Hepatocyte (in vitro differentiated cells): ENCODE data around the gene EEF1A1.

Source experiments
- EZH2 ChIP-seq: fragments of 200-600 bp; sonication (generic); IDR thresholded peaks from 2 replicates; pipeline ENCODE4 v1.6.1; 2016; ENCODE audit warnings: antibody characterized with exemption, mild to moderate bottlenecking, borderline replicate concordance
- EZH2phosphoT487 ChIP-seq: fragments of 200-600 bp; sonication (generic); IDR thresholded peaks from one replicate; pipeline ENCODE4 v1.6.1; 2018; ENCODE audit warnings: antibody characterized with exemption, mild to moderate bottlenecking, low read depth, moderate library complexity; ENCODE audit not compliant: unreplicated experiment, severe bottlenecking
- TF ChIP-seq, protein P1 (sequence below): fragments of 200-600 bp; sonication (generic); IDR thresholded peaks from 2 replicates; pipeline ENCODE4 v1.5.1; 2016; ENCODE audit warnings: antibody characterized with exemption, mild to moderate bottlenecking; ENCODE audit not compliant: poor library complexity

DNA sequence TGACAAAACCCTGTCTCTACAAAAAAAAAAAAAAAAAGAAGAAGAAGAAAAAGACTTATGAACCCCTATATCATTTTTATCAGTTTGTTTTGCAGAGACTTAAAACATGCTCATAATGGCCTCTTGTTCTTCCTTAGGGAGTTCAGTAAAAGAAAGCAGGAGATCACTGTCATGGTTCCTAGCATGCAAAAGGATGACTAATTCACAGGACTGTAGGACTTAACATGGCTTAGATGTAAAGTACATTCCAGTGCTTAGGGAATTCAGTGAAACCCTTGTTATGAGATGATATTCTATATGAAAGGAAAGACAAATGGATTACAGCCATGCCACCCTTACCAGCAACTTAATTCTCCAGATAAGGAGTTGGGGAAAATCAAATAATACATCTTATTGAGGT is 29.5 kb downstream of the EEF1A1 start:
- TF ChIP-seq EZH2 (no peak), EZH2phosphoT487 (no peak)
- TF ChIP-seq, protein P1, sequence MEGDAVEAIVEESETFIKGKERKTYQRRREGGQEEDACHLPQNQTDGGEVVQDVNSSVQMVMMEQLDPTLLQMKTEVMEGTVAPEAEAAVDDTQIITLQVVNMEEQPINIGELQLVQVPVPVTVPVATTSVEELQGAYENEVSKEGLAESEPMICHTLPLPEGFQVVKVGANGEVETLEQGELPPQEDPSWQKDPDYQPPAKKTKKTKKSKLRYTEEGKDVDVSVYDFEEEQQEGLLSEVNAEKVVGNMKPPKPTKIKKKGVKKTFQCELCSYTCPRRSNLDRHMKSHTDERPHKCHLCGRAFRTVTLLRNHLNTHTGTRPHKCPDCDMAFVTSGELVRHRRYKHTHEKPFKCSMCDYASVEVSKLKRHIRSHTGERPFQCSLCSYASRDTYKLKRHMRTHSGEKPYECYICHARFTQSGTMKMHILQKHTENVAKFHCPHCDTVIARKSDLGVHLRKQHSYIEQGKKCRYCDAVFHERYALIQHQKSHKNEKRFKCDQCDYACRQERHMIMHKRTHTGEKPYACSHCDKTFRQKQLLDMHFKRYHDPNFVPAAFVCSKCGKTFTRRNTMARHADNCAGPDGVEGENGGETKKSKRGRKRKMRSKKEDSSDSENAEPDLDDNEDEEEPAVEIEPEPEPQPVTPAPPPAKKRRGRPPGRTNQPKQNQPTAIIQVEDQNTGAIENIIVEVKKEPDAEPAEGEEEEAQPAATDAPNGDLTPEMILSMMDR: no peak
